Activated T-helper 9 cell treated with anti-CD3 and anti-CD28 coated beads, Interleukin-2, amount 50 U/mL, for 16 hours (primary cell): ENCODE results near the gene SLC16A5.
A peak's percentile ranks its signal among the peaks of the same experiment; 100 is the strongest.

Experiments used
- DNase-seq: peaks from one replicate; pipeline ENCODE4 v3.0.0-alpha.2; 2020; ENCODE audit warnings: low read depth

The SLC16A5 gene

DNA sequence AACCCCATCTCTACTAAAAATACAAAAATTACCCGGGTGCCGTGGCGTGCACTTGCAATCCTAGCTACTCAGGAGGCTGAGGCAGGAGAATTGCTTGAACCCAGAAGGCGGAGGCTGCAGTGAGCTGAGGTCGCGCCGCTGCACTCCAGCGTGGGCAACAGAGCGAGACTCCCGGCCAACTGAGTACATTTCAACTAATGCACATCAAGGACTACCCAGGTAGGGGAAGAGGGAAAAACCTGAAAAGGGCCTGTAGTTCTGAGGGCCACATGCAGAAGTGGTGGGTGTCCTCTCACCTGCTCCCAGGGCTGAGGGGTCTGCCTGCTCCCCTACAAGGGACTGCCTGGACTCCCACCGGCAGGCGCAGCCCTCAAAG lies 584 bp upstream of the SLC16A5 start:
- DNase-seq: no peak

DNA sequence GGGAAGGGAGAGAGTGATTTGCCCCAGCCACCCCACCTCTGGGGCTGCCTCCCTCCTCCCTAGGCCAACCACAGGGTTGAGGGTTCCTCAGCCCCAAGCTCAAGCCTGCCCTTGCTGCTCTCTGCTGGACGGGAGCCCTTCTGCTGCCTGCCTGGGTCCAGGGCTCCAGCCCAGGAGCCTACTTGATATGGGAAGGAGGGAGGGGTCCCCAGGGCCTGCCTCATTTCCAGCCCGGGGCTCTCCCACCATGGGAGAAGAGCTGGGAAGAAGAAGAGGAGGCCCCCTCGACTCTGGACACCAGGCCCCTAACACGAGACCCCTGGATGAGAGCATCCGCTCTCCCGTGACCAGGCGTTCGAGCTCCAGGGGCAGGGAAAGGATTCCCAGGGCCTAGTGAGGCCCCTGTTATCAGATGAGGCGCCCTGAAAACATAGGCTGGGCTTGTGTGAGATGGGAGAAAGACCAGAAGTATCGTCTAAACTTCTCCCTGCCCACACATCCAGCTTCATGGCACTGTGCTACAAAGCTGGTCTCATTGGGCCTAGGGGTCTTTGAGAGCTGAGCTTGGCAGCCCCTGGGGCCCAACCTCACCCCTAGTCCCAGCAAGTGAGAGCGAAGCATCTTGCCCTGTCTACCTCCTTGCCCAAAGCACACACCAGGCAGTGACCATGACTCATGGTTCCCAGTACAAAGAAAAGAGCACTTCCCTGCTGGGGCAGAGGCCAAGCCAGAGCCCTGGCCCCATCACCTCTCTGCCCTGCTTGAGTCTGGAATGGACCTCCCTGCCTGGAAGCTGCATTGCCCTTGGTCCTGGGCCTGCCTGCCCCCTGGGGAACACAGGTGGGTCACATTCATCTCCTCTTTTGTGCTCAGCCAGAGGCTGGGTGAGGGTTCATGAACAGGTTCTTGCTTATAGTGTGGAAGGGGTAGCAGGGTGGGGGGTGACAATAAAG lies 987 bp downstream of the SLC16A5 start:
- no peak for DNase-seq

DNA sequence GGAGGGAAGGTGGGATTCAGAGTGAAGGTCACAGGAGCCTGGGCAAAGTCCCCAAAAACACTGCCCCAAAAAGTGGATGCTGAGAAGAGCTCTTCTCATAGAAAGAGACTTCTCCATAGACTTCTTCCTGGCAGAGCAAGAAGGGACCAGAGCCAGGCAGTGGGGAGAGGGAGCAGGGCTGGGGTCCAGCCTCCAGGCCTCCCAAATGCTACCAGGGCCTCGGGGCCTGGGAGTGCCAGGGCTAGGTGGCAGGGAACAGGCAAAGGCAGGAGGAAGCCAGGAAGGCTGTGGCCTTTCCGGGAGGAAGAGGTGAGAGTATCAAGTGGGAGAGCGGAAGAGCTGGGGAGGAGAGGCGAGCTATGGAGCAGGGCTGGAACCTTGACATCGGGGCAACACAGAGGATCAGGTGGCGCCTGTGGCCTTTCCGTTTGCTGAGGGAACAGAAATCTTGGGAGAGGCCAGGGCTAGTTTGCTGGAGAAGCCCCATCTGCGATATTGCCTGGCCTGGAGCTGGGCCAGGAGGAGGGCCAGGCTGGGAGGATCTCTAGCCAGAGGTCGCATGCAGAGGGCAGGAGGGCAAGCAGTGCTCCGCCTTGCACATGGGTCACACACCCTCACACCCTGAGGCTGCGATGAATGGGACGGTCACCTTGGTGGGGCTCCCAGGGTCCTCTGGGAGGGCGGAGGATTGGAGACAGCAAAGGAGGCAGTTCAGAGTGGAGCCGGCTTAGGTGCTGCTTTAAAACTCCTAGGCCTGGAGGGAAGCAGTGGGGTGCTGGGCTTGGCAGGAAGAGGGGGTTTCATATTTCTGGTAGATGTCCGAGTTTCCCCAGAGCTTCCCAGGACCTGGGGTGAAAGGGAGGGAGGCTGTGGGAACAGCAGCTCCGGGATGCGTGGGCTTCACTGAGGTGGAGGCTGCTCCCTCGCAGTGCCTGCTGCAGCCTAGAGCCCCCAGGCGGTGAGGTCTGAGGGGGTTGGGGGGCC lies 3.4 kb downstream of the SLC16A5 start:
- no peak for DNase-seq

DNA sequence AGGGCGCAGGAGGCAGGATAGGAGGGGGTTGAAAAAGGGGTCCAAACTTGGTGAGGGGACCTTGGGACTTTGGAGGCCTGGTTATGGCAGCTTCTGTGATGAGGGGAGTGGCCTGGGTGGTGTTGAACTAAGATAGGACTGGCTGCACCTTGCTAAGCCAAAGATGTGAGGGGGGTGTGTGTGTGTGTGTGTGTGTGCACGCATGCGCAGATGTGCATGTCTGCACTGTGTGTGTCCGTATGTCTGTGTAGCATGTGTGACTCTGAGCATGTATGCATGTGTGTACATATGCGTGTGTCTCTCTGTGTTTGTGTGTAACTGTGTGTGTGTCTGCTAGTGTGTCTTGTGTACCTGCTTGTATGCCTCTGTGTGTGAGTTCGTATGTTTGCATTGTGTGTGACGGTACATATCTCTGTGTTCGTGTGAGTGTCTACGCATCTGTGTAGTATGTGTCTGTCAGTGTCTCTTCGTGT lies 4.1 kb downstream of the SLC16A5 start:
- DNase-seq: no peak

DNA sequence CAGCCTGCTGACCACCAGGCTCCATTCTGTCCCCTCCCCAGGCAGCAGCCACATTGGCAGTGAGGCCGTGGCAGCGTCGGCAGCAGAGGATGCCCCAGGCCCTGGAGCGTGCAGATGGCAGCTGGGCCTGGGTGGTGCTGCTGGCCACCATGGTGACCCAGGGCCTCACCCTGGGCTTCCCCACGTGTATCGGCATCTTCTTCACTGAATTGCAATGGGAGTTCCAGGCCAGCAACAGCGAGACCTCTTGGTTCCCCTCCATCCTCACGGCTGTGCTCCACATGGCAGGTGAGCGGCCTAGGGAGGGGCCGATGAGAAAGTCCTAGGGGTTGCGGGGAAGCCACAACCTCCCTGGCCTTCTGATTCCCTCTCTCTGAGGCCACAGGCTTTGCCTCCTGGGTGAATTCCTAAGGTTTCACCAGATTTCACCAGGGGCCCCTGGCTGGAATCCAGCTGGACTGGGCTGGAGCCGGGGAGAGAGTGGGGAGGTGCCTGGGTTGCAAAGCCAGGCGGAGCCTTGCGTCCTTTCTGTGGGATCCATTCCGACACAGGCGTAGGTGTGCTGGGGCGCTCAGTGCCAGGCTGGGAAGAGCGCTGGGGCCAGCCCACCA lies 5.9 kb downstream of the SLC16A5 start:
- no peak for DNase-seq

DNA sequence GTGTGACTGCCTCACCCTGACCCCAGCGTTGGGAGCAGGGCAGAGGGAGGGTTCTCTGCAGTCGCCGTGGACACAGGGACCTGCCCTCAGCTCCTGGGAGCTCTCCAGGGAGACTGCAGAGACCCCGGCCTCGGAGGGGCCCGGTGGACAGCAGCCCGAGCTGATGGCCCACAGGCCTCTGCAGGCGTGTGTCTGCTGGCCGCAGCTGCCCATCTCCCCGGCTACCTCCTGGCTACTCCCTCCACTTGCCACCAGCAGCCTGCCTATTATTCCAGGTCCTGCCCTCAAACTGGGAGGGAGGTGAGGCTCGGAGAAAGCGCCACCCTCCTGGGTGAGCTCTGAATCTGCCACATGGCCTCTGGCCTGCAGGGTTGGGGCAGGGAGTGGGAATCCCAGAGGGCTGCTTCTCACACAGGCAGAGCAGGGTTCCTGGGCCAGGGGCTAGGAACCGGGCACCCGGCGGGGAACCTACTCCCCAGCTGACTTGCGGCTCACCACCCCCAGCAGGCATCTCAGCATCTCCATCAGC lies 7.2 kb downstream of the SLC16A5 start:
- DNase-seq: no peak

DNA sequence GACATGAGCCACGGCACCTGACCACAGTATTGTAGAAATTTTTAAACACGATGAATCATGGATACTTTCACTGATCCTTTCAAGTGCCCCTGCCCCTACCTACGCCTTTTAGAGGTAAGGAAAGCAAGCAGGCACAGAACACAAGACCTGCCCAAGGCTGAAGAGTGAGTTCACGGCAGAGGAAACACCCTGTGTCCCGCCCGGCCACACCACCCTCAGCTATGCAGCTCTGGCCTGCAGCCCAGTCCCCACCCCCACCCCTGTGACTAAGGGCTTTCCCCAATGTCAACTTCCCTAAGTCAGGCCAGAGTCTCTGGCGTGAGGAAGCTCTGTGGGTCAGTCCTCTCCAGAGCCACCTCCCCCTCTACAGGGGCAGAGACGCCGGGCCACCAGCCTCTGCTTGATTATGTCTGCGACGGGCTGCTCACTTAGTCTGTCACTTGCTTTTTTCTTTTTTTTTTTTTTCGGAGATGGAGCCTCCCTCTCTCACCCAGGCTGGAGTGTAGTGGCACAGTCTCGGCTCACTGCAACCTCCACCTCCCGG lies 8.4 kb downstream of the SLC16A5 start:
- no peak for DNase-seq

DNA sequence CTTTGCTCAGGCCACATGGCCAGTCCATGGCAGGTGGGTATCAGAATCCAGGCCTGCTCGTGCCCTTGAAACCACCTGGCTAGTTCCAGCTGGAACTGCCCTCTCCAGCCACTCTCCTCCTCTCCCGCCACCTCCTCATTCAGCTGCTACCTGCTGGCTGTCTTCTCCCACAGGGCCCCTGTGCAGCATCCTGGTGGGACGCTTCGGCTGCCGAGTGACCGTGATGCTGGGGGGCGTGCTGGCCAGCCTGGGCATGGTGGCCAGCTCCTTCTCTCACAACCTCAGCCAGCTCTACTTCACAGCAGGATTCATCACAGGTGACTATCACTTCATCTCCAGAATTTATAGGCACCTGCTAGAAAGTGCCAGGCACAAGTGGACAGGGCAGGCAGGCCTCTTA lies 10.1 kb downstream of the SLC16A5 start:
- DNase-seq: no peak

DNA sequence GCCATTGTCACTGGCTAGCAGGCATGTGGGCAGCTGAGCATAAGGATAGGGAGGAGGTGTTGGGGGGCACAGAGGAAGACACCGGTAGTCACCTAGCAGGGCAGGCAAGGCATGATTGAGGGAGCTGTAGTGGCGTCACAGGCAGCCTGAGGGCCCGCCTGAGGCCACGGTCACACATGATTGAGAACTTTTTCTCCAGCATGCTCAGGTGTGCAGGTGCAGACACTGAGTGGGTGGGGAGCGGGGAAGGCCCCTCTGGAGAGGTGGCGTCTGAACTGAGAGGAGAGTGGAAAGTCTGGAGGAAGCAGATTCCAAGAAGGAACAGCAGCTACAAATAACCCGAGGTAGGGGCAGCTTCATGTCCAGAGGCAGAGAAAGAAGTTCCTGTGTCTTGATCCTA lies 11.1 kb downstream of the SLC16A5 start:
- no peak for DNase-seq

DNA sequence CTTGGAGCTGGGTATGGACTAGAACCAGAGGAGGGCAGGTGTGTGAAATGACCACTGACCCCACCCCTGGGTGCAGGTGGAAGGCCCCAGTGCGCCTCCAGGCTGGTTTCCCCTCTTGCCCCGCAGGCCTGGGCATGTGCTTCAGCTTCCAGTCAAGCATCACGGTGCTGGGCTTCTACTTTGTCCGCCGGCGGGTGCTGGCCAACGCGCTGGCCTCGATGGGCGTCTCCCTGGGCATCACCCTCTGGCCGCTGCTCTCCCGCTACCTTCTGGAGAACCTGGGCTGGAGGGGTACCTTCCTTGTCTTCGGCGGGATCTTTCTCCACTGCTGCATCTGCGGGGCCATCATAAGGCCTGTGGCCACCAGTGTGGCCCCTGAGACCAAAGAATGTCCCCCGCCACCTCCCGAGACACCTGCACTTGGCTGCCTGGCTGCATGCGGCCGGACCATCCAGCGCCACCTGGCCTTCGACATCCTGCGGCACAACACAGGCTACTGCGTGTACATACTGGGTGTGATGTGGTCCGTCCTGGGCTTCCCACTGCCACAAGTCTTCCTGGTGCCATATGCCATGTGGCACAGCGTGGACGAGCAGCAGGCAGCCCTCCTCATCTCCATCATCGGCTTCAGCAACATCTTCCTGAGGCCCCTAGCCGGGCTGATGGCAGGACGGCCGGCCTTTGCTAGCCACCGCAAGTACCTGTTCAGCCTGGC lies 12.3 kb downstream of the SLC16A5 start:
- no peak for DNase-seq

DNA sequence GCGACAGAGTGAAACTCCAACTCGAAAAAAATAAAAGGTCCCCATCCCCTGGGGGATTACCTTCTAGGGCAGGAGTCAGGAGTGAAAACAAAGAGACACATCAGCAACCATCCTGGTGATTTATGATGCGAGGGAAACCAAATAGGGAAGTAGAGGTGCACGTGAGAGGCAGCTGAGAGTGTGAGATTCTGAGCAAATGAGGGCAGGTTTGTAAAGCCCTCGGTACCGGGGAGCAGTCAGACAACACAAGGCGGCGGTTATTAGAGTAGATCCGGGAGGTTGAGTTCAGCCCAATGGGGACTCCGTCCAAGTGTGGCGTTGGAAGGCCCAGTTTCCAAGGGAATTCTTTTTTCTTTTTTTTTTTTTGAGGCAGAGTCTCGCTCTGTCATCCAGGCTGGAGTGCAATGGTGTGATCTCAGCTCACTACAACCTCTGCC lies 14.6 kb downstream of the SLC16A5 start:
- DNase-seq: no peak

DNA sequence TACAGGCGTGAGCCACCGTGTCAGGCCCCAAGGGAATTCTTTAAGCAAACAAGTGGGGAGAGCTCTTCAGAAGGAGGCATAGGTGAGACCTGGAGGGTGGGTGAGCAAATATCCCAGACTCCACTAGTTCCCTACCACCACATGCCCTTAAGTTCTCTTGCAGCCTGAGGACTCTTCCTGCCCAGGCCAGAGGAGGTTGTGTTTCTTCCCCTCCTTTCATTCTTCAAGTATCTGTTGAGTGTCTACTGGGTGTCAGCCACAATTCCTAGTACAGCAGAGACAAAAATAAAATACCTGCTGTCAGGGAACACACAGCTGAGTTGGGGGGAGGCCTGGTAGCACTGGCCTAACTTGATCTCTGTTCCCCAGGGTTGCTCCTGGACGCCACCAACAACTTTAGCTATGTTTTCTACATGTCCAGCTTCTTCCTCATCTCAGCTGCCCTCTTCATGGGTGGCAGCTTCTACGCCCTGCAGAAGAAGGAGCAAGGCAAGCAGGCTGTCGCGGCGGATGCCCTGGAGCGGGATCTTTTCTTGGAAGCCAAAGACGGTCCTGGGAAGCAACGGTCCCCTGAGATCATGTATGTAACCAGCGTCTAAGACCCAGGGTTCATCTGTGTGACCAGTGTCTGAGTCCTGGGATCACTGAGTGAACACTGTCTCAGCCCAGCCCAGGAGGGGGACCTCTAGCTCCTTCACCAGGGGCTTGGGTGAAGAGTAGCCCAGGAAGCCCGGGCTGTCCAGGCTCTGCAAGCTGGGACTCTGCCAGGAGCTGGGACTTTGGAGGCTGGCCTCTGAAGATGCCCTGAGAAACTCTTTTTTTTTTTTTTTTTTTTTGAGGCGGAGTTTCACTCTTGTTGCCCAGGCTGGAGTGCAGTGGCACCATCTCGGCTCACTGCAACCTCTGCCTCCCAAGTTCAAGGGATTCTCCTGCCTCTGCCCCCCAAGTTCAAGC lies 16.1 kb downstream of the SLC16A5 start:
- no peak for DNase-seq

DNA sequence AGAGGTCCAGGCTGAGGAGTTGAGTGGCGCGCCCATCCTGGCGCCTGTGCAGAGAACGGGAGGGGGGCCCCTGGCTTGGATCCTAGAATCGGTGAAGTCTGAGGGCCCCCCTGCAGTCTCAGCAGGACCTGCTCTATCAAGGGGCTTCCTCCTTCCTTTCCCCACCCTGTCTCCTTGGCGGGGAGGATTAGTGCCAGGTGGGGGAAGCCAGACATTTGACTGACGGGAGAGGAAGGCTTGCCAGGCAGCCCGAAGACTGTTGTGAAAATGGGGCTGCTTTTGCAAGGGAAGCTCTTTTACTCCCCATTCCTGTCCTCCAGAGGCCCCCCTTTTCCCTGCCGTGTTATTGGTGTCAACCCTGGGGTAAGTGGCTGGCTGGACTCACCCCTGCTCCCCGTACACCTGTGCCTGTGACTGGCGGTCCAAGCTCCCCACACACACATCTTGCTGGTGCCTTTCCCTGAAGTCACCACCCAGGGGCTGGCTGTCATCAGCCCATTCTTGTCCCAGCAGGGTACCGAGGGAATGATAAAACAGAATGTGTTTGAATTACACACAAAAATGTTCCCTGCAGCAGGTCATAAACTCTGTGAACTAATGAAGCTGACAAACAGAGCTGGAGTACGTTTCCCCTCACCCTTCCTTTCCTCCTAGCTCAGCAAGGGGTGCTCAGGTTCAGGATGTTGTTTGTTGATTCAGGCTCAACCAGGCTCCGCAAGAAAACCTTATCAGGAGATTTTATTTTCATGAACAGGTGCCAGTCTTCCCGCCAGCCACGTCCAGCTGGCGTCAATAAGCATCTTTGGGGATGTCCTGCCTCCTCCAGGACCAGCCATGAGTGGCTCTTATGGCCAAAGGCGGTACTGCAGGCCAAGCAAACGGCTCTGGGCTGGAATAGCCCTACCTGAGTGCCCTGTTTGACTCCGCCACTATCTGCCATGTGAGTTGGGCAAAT lies 17.6 kb downstream of the SLC16A5 start:
- DNase-seq: no peak

DNA sequence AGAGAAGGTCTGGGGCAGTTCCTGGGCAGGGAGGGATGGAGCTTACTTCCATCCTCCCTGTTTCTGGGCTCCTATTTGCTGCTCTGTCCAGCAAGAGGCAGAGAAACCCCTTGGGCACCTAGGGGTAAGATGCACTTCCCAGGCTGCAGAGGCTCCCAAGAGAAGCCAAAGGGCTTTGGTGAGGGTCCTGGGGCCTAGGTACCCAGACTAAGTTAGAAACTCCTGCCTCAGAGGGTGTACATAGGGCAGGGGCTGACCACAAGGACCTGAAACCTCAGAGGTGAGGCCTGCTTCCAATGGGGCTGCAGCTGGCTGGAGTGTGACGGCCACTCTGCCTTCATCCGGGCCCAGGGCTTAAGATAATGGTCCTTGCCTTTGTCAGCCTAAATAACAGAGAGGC lies 20.4 kb downstream of the SLC16A5 start:
- no peak for DNase-seq

DNA sequence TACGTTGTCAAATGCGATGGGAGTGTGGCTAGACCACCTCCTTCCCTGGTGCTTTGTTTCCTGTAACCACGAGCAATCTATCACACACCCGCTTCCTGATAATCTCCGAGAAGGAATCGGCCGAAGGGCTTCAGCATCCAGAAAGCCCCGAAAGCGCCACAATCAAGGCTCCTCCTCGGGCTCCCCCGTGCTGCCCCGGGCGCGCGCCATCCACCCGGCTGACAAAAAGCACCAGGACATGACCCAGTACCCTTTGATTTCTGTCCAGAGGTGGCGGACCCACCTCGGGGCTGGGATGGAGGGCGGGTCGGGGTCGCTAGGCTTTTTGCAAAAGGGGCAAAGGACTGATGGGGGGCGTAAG lies 21.3 kb downstream of the SLC16A5 start:
- DNase-seq: no peak

DNA sequence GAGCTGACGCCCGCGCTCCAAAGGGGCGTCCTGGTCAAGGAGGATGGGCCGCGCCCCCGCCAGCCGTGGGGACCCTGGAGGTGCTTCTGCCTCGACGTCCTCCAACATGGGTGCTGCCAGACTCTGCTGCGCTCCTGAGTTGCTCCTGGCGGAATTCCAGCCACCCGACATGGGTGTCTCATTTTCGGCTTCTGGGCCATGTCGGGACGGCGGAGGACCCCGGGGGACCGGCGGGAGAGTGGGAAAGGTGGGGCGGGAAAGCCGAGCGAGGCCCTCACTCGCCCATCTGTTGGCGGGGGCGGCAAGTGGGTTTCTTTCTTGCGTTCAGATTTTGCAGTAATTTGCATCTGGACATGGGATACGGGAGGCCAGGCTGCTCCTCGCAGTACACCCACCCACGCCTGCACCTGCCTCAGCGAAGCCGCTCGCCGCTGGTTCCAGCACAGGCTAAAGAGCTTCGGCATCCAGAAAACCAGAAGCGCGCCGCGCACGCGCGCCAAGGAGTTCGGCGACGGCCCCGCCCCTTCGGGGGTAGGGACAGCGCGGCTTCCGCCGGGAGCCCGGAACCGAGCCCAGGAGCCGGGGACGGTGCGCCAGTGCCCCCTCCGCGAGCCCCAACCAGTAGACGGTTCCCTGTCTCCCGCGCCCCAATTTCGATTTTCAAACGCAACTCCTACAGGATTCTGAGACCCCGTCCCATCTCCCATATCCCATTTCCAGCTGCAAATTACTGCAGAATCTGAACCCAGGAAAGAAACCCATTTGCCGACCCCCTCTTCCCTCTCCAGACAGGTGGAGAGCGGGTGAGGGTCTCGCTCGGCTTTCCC lies 21.9 kb downstream of the SLC16A5 start, which contains the start of gene ARMC7:
ARMC7 (plus strand) TSS at position 563 of the 827 bp plus-strand sequence. CDS start 320 bp downstream, outside the sequence.
- peak; percentile 87 for DNase-seq

DNA sequence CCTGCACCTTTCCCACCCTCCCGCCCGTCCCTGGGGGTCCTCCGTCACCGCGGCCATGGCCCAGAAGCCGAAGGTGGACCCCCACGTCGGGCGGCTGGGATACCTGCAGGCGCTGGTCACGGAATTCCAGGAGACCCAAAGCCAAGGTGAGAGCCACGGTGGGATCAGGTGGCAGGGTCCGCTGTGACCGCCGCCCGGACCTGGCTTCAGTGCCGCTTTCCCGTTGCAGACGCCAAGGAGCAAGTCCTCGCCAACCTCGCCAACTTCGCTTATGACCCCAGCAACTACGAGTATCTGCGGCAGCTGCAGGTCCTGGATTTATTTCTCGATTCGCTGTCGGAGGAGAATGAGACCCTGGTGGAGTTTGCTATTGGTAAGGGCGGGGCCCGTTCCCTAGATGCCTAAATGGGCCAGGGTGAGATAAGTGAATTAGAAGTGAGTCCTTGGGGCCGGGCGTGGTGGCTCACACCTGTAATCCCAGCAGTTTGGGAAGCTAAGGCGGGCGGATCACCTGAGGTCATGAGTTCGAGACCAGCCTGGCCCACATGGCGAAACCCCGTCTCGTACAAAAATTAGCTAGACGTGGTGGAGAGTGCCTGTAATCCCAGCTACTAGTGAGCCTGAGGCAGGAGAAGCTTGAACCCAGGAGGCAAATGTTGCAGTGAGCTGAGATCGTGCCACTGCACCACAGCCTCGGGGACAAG lies 22.6 kb downstream of the SLC16A5 start:
- DNase-seq: no peak
